ENCODE measurements around the gene TMEM185A.
"Not testable (repeated sequence)": the region's sequence is repeated elsewhere in the genome, so short reads cannot be mapped to it uniquely, and the experiment has no call there.

The TMEM185A gene

DNA sequence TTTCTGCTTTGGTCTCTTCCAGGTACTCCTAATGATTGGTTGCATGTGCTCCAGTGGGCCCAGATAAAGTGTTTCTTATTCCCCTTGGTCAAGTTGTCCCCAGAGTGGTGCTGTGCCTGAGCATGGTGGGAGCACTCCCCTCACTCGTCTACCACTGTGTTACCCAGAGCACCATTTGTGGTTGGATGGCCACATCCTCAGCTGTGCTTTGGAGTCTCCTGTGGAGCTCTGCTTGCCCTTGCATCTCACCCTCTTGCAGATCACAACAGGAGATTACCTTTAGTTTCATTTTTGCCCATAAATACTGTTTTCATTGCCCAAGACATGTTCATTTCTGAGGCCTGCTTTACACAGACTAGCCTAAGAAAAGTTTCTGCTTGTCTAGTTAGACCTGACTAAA lies 81.1 kb downstream of the TMEM185A start:
- DNase-seq = not testable (repeated sequence)

DNA sequence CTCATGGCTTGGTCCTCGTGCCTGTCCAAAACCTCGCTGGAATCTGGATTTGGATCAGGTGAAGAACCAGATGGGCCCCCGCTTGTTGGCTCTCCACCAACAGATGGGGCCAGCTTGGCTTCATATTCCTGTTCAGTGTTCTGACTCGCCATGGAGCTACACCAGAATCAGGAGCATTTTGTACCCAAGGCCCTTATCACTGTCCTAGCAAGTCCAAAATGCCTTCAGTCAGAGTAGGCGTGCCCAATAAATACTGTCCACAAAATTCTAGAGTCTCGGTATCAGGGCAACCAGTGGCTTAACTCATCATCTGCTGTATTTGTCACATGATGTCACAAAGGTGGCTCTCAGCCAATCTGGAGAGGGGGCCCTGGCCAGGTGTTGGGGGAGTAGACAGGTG lies 81.9 kb downstream of the TMEM185A start, which contains the start of gene HSFX3:
HSFX3 (minus strand) TSS at position 224 of the 400 bp plus-strand sequence; CDS start at position 152, 72 bp downstream.
- DNase-seq = not testable (repeated sequence)

DNA sequence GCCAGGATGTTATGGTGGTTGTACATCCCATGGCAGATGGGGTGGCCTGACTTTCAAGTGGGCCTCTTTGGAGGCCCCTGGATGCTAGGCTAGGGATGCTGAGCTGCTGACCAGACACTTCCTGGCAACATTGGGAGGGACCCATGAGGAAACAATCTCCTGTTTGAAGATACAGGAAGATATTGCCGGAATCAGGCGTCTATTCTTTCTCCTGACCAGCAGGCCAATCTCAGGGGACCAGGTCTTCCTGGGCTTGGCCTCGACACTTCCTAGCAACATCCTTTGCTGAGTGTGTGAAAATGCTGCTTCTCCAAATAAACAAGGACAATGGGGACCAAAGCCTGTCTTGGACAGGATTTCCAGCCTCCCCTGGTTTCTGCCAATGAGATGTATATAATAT lies 83.8 kb downstream of the TMEM185A start:
- not testable (repeated sequence) for DNase-seq

DNA sequence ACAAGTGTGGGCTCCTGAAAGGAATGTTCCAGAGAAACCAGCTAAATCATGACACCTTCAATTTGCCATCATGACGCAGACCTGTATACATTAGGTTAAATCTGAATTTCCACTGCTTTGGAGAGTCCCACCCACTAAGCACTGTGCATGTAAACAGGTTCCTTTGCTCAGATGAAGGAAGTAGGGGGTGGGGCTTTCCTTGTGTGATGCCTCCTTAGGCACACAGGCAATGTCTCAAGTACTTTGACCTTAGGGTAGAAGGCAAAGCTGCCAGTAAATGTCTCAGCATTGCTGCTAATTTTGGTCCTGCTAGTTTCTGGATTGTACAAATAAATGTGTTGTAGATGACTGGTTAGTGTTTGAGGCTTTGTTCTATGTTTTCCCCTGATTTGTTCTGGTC lies 84.6 kb downstream of the TMEM185A start:
- not testable (repeated sequence) for DNase-seq

Data from GOT3 (cell line).